GM06990 (cell line): ENCODE data around the gene B3GALT4.

Experiments
- DNase-seq: peaks from one replicate; pipeline ENCODE4 v3.0.0-alpha.2; 2011; ENCODE audit not compliant: insufficient read length; ENCODE audit errors: extremely low read depth
- H3K27me3 ChIP-seq: replicated peaks from 2 replicates; pipeline ENCODE4 v1.6.0; 2011; ENCODE audit warnings: low read length; ENCODE audit not compliant: control insufficient read depth, insufficient read depth
- H3K36me3 ChIP-seq: 2 replicates; pipeline ENCODE4 v1.5.1; 2011; ENCODE audit warnings: low read length; ENCODE audit not compliant: control insufficient read depth, insufficient read depth
- H3K4me3 ChIP-seq: replicated peaks from 2 replicates; pipeline ENCODE4 v1.5.1; 2011; ENCODE audit warnings: low read depth, mild to moderate bottlenecking, control low read depth, low read length
- TF ChIP-seq, protein P1 (sequence below): IDR thresholded peaks from 2 replicates; pipeline ENCODE4 v1.5.1; 2011; ENCODE audit warnings: low read length, control low read depth, mild to moderate bottlenecking, inconsistent platforms; ENCODE audit not compliant: insufficient read depth, poor library complexity, severe bottlenecking

B3GALT4 gene

DNA sequence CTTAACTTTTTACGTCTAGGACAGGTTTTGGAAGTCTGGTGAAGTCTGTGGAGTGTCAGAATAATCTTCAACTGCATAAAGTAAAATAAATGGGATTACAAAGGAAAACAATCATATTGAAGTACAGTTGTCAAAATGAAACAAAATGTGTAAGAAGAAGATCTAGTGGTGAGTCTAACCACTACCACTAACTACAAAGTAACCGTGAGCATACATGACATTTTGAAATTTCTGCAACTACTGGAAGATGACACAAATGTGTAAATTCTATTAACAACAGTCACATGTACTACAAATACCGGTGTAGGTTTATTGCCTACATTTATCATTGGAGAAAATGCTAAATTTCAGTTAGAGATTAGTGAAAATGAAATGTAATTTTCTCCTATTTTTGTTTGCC lies 35.0 kb upstream of the B3GALT4 start:
- TF ChIP-seq, protein P1, sequence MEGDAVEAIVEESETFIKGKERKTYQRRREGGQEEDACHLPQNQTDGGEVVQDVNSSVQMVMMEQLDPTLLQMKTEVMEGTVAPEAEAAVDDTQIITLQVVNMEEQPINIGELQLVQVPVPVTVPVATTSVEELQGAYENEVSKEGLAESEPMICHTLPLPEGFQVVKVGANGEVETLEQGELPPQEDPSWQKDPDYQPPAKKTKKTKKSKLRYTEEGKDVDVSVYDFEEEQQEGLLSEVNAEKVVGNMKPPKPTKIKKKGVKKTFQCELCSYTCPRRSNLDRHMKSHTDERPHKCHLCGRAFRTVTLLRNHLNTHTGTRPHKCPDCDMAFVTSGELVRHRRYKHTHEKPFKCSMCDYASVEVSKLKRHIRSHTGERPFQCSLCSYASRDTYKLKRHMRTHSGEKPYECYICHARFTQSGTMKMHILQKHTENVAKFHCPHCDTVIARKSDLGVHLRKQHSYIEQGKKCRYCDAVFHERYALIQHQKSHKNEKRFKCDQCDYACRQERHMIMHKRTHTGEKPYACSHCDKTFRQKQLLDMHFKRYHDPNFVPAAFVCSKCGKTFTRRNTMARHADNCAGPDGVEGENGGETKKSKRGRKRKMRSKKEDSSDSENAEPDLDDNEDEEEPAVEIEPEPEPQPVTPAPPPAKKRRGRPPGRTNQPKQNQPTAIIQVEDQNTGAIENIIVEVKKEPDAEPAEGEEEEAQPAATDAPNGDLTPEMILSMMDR = no peak
- H3K36me3 ChIP-seq = no peaks in the 10 kb centered on the region
- no peak overlapping the region for H3K4me3 ChIP-seq
- no peak for DNase-seq
- no peaks in the 10 kb centered on the region for H3K27me3 ChIP-seq

DNA sequence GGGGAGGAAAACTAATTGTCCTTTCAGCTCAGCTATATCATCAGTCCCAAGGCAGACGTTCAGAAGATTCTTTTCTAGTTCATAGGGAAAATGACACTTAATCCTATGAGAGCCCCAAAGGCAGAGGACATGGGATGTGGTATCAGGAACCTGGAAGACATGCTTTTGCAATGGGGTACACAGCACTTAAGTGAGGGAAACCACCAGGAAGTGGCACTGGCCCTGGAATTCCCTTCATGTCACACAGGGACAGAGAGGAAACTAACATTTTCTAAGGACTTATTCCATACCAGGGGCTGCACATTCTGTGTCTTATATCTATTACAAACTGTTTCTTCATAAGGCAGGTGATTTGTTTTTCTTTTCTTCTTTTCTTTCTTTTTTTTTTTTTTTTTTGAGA lies 33.4 kb upstream of the B3GALT4 start:
- no peaks in the 10 kb centered on the region for H3K27me3 ChIP-seq
- H3K4me3 ChIP-seq = no peak overlapping the region
- H3K36me3 ChIP-seq = no peaks in the 10 kb centered on the region
- TF ChIP-seq, protein P1 = no peak
- DNase-seq = no peak

DNA sequence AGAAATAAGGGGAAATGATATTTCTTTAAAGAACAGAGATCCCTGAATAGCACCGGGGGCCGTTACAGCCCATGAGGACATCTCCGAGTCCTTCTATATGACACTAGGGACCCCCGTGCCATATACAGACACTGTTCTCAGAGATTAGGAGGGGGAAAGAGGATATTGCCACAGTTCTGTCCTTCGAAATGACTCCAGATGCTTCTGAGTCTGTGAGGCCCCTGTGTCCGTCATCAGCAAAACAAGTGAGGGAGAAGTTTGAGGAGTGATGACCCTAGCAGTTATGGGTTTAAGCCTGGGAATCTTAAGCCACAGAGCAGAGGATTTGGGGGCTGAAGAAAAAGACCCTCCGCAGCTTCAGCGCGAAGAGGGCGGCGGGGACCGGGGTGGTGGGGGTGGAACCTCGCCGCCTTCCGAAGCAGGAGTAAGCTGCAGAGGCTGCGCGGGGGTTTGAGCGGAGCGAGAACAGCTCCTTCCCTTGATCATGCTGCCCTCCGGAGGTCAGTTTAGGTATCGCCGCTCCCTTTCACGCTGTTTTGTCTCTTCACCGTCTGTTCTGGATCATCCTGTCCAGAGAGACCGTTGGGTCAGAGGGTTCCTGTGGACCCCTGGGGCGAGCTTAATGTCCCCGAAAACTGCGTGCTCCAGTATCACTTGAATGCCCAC lies 28.8 kb upstream of the B3GALT4 start:
- peaks cover 2% of the 10 kb centered on the region for H3K36me3 ChIP-seq
- H3K27me3 ChIP-seq = no peaks in the 10 kb centered on the region
- DNase-seq = peak; percentile 82
- H3K4me3 ChIP-seq = peak overlapping the region; percentile 92
- TF ChIP-seq, protein P1 = peak; percentile 92

DNA sequence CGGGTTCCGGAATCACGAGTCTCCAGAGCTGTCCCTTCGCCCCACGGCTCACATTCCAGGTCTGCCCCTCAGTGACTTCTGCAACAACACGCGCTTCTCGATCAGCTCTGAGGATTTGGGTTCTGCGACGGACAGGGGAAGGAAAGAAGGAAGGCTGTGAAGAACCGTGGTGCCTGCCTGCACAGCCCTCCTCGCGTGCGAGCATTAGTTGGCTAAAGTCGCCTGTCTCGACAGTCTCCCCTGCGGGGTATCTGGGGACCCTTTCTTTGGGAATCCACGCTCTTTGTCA lies 28.3 kb upstream of the B3GALT4 start:
- no peaks in the 10 kb centered on the region for H3K27me3 ChIP-seq
- H3K4me3 ChIP-seq = peak overlapping the region; percentile 92
- DNase-seq = no peak
- TF ChIP-seq, protein P1 = no peak
- peaks cover 2% of the 10 kb centered on the region for H3K36me3 ChIP-seq

DNA sequence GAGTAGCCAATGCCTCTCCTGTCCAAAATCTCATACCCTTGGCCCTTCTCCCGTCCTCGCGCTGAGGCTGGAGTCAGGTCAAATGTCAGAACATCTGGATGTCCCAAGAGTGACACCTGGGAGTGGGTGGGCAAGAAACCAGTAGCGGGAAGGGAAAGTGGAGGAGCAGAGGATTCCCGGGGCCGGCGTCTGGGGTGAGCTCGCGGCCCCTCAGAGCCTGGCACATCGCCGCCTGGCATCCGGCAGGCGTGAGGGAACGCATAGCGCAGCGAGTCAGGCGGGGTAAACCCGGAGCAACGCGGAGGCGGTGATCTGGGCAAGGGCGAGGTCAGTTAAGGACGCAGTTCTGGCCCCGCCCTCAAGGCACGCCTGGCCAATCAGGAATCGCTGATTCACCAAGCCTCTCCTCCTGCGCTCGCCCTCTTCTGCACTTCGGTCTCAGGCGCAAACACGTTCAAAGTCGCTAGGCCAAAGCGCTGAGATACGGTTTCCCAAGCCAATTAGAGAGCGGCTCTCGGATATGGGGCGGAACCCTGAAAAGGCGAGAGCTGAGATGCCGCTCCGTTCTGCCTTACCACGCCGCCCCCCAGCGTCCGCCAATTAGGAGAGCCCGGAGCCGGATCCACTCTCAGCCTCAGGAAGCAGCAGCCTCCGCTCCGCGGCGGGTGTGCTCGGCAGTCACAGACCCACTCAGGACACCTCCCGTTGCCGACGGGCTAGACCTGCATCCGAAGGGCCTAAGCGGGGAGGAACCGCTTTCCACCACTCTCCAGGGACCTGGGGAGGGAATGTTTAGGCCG lies 27.8 kb upstream of the B3GALT4 start:
- Histone ChIP-seq H3K4me3 (peak overlapping the region; percentile 92), H3K27me3 (no peaks in the 10 kb centered on the region), H3K36me3 (peaks cover 2% of the 10 kb centered on the region)
- TF ChIP-seq, protein P1 = no peak
- peak; percentile 95 for DNase-seq
